ENCODE results near the gene HSPA8. TPM values are rescaled to one million over a fixed set of nuclear protein-coding genes. Genes with fewer than 3 reads are reported as not detected.

The HSPA8 gene
- total and polyA plus RNA-seq, 2 experiments from 2014 or later, result 826 to 2,903 TPM

DNA sequence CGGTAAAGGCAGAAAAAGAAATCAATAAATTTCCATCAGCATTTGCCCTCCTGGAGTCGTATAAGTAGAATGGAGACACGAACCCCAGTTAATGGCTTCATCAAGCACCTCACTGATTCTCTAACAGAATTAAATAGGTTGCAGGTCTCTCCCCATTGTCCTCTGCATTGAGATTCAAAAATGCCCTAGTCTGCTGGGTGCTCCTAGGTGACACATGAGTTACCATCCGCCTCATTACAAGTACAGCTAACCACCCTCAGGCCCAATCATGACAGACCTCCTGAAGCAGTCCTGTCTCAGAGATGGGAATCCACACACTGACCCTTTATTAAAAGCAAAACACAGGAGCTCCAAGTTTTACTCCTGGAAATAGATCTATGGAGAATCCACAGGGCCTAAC, 31.4 kb downstream of the HSPA8 start:
- H3K36me3 Mint-ChIP-seq (ENCODE audit: low read depth), result no peaks in the 10 kb centered on the region
- no peaks in the 10 kb centered on the region for H3K9me3 Mint-ChIP-seq
- Histone ChIP-seq H3K36me3 (ENCODE audit: insufficient read depth) (no peaks in the 10 kb centered on the region), H3K27me3 (ENCODE audit: insufficient read depth) (no peaks in the 10 kb centered on the region), H3K9me2 (ENCODE audit: insufficient read depth) (no peaks in the 10 kb centered on the region), H3K4me1 (ENCODE audit: insufficient read depth) (peaks cover 13% of the 10 kb centered on the region), H3K79me2 (replicated peaks; ENCODE audit: insufficient read depth) (no peaks in the 10 kb centered on the region), H2AFZ (peak overlapping the region; percentile 75; the same call in 1 of the 2 replicates), H4K20me1 (replicated peaks; ENCODE audit: insufficient read depth) (no peaks in the 10 kb centered on the region), H3K4me2 (no peak overlapping the region), H3F3A (replicated peaks; ENCODE audit: low read depth) (no peaks in the 10 kb centered on the region), H3K27ac (ENCODE audit: low read depth) (no peak overlapping the region), H3K4me3 (no peak overlapping the region)
- ATAC-seq, result peak; percentile 62
- no peak overlapping the region for H3K4me3 Mint-ChIP-seq
- TF ChIP-seq ZNF331 (CRISPR knock-in tag; IDR thresholded peaks at IDR 0.05; ENCODE audit: low read depth), result no peak
- TF ChIP-seq ETS1 (IDR thresholded peaks at IDR 0.05), result no peak
- no peak for TF ChIP-seq EZH2 (IDR thresholded peaks at IDR 0.05; ENCODE audit: low read depth, unreplicated experiment)
- no peak for TF ChIP-seq CREB1 (CRISPR knock-in tag; IDR thresholded peaks at IDR 0.05; ENCODE audit: low read depth)
- no peak for TF ChIP-seq ZNF114 (CRISPR knock-in tag; IDR thresholded peaks at IDR 0.05)
- TF ChIP-seq EZH2phosphoT487 (IDR thresholded peaks at IDR 0.05; ENCODE audit: unreplicated experiment), result no peak
- TF ChIP-seq STAT1 (IDR thresholded peaks at IDR 0.05; ENCODE audit: unreplicated experiment), result no peak
- TF ChIP-seq, protein P1, sequence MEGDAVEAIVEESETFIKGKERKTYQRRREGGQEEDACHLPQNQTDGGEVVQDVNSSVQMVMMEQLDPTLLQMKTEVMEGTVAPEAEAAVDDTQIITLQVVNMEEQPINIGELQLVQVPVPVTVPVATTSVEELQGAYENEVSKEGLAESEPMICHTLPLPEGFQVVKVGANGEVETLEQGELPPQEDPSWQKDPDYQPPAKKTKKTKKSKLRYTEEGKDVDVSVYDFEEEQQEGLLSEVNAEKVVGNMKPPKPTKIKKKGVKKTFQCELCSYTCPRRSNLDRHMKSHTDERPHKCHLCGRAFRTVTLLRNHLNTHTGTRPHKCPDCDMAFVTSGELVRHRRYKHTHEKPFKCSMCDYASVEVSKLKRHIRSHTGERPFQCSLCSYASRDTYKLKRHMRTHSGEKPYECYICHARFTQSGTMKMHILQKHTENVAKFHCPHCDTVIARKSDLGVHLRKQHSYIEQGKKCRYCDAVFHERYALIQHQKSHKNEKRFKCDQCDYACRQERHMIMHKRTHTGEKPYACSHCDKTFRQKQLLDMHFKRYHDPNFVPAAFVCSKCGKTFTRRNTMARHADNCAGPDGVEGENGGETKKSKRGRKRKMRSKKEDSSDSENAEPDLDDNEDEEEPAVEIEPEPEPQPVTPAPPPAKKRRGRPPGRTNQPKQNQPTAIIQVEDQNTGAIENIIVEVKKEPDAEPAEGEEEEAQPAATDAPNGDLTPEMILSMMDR (conservative IDR thresholded peaks at IDR 0.05; ENCODE audit: low read depth in 2 of 2), result no peak
- TF ChIP-seq NANOG (IDR thresholded peaks at IDR 0.05; ENCODE audit: borderline replicate concordance), result no peak
- TF ChIP-seq POLR2AphosphoS5 (IDR thresholded peaks at IDR 0.05; ENCODE audit: low read depth), result no peak
- TF ChIP-seq JUNB (IDR thresholded peaks at IDR 0.05; ENCODE audit: unreplicated experiment), result no peak
- no peak for TF ChIP-seq REST (IDR thresholded peaks at IDR 0.05; ENCODE audit: unreplicated experiment)
- no peak for TF ChIP-seq ZNF462 (CRISPR knock-in tag; IDR thresholded peaks at IDR 0.05)
- H3K4me1 Mint-ChIP-seq, result peaks cover 11% of the 10 kb centered on the region
- no peak overlapping the region for H3K27ac Mint-ChIP-seq
- H3K27me3 Mint-ChIP-seq (ENCODE audit: insufficient read depth, low read depth, poor library complexity), result peaks cover 7% of the 10 kb centered on the region
- DNase-seq (ENCODE audit: low spot score), result no peak
